HT-29 (cell line): ENCODE measurements around the gene ADCK1. TPM values are rescaled to one million over a fixed set of nuclear protein-coding genes. Genes with fewer than 3 reads are reported as not detected.
A peak's percentile ranks its signal among the peaks of the same experiment; 100 is the strongest.
"Not testable (repeated sequence)": the region's sequence is repeated elsewhere in the genome, so short reads cannot be mapped to it uniquely, and the experiment has no call there.

Experiments used
- DNase-seq: peaks from one replicate; pipeline ENCODE4 v3.0.0-alpha.2; 2015; ENCODE audit warnings: low spot score
- total RNA-seq: library from RNA; depleted of rRNA; stranded (reverse); fragments of >200 nt; shearing (Covaris generic); gene quantifications from 2 replicates; pipeline ENCODE4 v1.2.3, GENCODE V29; 2014

Gene ADCK1
- total RNA-seq, 1 experiment from 2014 or later: 4.3 TPM

GRCh38 chr14:77947372-77947771 is 147.5 kb downstream of the ADCK1 start:
- DNase-seq: no peak

- DNase-seq: no peak
Measured at GRCh38 chr14:77950371-77951063, 150.6 kb downstream of the ADCK1 start.

- no peak for DNase-seq
Measured at GRCh38 chr14:77955816-77956484, 156.0 kb downstream of the ADCK1 start.

GRCh38 chr14:77959686-77960085 is 159.8 kb downstream of the ADCK1 start:
- DNase-seq: not testable (repeated sequence)

- no peak for DNase-seq
Measured at GRCh38 chr14:77961847-77962580, 162.1 kb downstream of the ADCK1 start.

GRCh38 chr14:77962731-77963520 is 163.0 kb downstream of the ADCK1 start:
- DNase-seq: no peak

GRCh38 chr14:77964586-77964985 is 164.7 kb downstream of the ADCK1 start:
- no peak for DNase-seq

- no peak for DNase-seq
Measured at GRCh38 chr14:77965050-77965449, 165.1 kb downstream of the ADCK1 start.

- no peak for DNase-seq
Measured at GRCh38 chr14:77965919-77966435, 166.1 kb downstream of the ADCK1 start.

GRCh38 chr14:77967110-77967509 is 167.2 kb downstream of the ADCK1 start:
- no peak for DNase-seq

- DNase-seq: no peak
Measured at GRCh38 chr14:77970646-77971045, 170.7 kb downstream of the ADCK1 start.

- no peak for DNase-seq
Measured at GRCh38 chr14:77973246-77973645, 173.3 kb downstream of the ADCK1 start.

- DNase-seq: no peak
Measured at GRCh38 chr14:77976591-77976990, 176.7 kb downstream of the ADCK1 start.

GRCh38 chr14:77979171-77979570 is 179.3 kb downstream of the ADCK1 start:
- DNase-seq: no peak

- no peak for DNase-seq
Measured at GRCh38 chr14:77979666-77980351, 179.9 kb downstream of the ADCK1 start.

GRCh38 chr14:77980475-77981321 is 180.8 kb downstream of the ADCK1 start:
- peak; percentile 23 for DNase-seq
